DND-41 (cell line): ENCODE measurements around the gene PIGO.

Experiments
- EZH2 ChIP-seq: IDR thresholded peaks from 3 replicates; pipeline ENCODE4 v1.6.1; 2012; ENCODE audit warnings: borderline replicate concordance, low read depth, mild to moderate bottlenecking, moderate library complexity, low read length, inconsistent platforms; ENCODE audit not compliant: severe bottlenecking
- TF ChIP-seq, protein P1 (sequence below): IDR thresholded peaks from 2 replicates; pipeline ENCODE4 v1.5.1; 2012; ENCODE audit warnings: borderline replicate concordance, low read length, moderate library complexity, mild to moderate bottlenecking; ENCODE audit not compliant: poor library complexity, severe bottlenecking; ENCODE audit errors: extremely low read depth

DNA sequence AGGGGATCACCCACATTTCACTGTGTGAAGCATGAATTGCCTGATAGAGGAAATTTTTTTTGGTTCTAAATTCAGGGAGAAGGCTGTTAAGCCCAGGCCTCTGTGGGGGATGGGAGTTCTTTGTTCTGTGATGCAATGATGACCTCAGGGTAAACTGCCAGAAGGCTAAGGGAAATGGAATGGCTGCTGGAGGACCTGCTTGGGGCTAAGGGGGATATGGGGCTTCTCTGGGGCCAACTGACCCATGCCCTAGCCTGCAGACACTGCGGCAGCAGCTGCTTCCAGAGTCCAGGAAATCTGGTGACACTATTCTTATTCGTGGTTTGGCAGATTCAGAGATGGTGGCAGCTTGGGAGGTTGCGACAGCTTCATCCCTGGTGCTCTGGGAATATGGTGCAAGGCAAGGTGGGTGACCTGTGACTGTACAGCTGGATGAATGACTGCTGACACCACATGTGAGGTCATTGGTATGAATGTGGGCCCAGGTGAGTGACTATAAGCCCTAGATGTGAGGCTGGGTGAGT is 54.2 kb downstream of the PIGO start:
- TF ChIP-seq, protein P1, sequence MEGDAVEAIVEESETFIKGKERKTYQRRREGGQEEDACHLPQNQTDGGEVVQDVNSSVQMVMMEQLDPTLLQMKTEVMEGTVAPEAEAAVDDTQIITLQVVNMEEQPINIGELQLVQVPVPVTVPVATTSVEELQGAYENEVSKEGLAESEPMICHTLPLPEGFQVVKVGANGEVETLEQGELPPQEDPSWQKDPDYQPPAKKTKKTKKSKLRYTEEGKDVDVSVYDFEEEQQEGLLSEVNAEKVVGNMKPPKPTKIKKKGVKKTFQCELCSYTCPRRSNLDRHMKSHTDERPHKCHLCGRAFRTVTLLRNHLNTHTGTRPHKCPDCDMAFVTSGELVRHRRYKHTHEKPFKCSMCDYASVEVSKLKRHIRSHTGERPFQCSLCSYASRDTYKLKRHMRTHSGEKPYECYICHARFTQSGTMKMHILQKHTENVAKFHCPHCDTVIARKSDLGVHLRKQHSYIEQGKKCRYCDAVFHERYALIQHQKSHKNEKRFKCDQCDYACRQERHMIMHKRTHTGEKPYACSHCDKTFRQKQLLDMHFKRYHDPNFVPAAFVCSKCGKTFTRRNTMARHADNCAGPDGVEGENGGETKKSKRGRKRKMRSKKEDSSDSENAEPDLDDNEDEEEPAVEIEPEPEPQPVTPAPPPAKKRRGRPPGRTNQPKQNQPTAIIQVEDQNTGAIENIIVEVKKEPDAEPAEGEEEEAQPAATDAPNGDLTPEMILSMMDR: no peak
- no peak for TF ChIP-seq EZH2
